HG02610 (cell line): ENCODE results near the gene RUFY1.
"Not testable (repeated sequence)": the region's sequence is repeated elsewhere in the genome, so short reads cannot be mapped to it uniquely, and the experiment has no call there.

Experiments used
- ATAC-seq: cut with Tn5 transposase; IDR thresholded peaks from one replicate; pipeline ENCODE4 v1.9.1; 2021; ENCODE audit warnings: mild to moderate bottlenecking, moderate library complexity; ENCODE audit not compliant: unreplicated experiment

RUFY1 gene, protein sequence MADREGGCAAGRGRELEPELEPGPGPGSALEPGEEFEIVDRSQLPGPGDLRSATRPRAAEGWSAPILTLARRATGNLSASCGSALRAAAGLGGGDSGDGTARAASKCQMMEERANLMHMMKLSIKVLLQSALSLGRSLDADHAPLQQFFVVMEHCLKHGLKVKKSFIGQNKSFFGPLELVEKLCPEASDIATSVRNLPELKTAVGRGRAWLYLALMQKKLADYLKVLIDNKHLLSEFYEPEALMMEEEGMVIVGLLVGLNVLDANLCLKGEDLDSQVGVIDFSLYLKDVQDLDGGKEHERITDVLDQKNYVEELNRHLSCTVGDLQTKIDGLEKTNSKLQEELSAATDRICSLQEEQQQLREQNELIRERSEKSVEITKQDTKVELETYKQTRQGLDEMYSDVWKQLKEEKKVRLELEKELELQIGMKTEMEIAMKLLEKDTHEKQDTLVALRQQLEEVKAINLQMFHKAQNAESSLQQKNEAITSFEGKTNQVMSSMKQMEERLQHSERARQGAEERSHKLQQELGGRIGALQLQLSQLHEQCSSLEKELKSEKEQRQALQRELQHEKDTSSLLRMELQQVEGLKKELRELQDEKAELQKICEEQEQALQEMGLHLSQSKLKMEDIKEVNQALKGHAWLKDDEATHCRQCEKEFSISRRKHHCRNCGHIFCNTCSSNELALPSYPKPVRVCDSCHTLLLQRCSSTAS

GRCh38 chr5:179550511-179551342, at the start of gene RUFY1:
Gene RUFY1, plus strand, starts transcription at chr5:179550554. Its CDS starts 16 bp downstream, at chr5:179550570.
- peak; percentile 79 for ATAC-seq

DNA sequence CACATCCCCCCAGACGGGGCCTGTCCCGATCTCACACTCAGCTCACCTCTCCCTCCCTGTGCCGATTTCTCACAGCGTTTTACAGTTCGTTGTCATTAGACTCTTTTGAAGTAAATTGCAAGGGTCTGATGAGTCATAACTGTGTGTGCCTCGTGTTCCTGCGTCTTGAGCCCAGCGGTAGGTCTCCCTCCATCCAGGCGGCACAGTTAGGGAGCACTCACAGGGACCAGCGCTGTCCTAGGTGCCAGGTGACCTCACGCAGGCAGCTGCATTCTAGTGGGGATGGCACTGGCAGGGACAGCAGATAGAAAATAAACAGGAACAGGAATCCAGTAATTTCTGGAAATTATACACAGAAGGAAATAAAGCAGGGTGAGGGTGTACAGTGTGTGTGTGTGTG, 48.4 kb upstream of the RUFY1 start:
- not testable (repeated sequence) for ATAC-seq

DNA sequence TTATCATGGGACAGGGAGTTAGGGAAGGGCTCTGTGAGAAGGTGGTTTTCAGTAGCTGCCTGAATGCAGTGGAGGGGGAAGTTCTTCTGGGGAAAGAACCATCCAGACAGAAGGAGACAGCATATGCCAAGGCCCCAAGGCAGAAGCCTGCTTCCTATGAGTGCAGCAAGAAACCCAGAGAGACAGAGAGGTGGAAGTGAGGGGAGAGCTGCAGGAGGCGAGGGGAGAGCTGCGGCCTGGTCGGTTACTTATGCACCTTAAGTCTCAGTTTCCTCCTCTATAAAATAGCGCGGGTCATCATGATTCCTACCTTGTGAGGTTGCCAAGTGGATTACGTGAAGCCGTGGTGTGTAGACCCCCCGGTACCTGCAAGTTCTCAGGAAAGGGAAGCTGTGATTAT, 47.9 kb upstream of the RUFY1 start:
- ATAC-seq = not testable (repeated sequence)

DNA sequence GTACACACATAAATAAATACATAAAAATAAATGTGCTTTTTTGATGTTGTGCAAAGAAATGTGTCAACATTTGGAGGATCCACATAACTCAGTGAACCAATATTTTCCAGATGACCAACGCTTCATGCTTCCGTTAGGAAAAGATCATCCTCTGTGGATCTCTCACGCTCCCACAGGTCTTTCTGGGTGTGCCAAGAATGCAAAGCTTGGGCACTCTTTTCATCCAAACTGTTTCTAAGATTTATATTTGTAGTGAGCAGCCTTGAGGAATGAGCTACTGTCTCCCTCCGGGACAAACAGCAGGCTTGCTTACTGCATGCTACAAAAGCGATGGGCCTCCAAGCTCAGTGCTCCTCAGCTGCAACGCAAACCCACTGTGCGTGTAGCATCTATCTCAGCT, 46.2 kb upstream of the RUFY1 start:
- ATAC-seq = no peak

GRCh38 chr5:179504600-179505396, 45.6 kb upstream of the RUFY1 start:
- ATAC-seq = no peak

GRCh38 chr5:179505636-179506261, 44.6 kb upstream of the RUFY1 start:
- ATAC-seq = no peak

- ATAC-seq = no peak
Measured at GRCh38 chr5:179509239-179509638, 41.1 kb upstream of the RUFY1 start.

DNA sequence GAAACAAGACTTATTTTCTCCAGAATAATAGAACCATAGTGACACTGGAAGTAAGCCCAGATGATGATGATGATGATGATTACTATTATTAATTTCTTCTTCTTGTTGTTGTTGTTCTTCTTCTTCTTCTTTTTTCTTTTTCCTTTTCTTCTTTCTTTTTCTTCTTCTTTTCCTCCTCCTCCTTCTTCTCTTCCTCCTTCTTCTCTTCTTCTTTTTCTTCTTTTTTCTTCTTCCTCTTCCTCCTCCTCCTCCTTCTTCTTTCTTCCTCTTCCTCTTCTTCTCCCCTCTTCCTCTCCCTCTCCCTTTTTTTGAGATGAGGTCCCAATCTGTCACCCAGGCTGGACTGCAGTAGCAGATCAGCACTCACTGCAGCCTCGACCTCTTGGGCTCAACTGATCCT, 40.5 kb upstream of the RUFY1 start:
- ATAC-seq = no peak

DNA sequence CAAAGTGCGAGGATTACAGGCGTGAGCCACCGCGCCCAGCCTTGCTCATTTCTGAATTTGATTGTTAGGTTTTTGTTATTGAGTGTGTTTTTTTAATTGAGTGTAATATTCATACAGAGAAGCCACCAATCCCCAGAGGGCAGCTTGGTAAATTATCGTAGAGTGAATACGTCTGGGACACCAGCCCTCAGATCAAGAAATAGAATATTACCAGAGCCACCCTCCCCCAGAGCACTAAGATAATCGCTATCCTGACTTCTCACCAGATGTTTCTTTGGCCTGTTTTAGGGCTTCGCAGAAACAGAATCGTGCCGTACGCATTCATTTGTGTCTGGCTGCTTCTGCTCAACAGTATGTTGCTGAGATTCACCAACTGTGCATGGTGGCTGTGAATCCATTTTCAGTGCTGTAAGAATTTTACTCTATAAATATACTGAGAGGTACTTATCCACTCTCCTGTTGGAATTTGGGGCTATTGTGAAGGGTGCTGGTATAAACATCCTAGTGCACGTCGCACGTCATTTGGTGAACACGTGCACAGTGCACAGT, 37.8 kb upstream of the RUFY1 start:
- ATAC-seq = no peak

- ATAC-seq = not testable (repeated sequence)
Measured at GRCh38 chr5:179515501-179515900, 34.9 kb upstream of the RUFY1 start.

DNA sequence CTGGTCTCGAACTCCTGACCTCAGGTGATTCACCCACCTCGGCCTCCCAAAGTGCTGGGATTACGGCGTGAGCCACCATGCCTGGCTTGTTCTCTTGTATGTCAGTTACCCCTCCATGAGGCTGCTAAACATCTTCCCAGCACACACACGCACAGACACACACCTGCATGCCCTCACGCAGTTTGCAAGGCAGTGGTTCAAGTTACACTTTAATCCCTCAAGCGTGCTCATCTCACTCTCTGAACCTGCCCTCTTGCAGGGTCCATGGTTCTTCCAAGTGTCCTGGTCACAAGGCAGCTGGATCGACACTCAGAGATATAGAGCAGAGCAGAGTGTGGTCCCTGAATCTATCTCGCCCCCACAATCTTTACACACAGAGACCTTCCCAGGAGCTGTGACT, 34.1 kb upstream of the RUFY1 start:
- ATAC-seq = no peak

GRCh38 chr5:179517746-179518145, 32.6 kb upstream of the RUFY1 start:
- ATAC-seq = not testable (repeated sequence)

GRCh38 chr5:179518369-179518768, 32.0 kb upstream of the RUFY1 start:
- not testable (repeated sequence) for ATAC-seq

DNA sequence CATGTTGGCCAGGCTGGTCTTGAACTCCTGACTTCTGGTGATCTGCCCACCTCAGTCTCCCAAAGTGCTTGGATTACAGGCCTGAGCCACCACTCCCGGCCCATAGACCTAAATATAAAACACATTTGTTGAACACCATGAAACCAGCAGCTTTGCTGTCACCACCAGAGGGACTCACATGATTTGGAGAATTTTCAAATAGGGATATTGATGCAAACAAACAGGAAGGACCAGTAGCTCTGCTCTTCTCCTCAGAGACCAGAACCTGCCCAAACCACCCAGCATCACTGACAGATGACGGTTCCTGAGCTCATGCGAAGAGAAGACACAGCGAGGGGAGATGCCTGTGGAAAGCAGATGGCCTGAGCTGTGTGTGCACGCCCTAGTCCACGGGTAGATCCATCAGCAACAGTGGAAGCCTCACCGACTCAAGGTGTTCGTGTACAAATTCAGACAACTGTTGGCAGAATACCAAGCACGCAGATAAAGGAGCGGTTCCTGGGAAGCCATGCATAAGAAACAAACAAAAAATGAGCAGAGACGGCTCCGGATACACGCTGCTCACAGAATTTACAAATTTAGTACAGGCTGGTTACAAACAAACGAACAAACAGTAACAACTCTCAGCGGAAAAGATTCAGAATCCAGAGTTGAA, 30.8 kb upstream of the RUFY1 start:
- ATAC-seq = not testable (repeated sequence)

DNA sequence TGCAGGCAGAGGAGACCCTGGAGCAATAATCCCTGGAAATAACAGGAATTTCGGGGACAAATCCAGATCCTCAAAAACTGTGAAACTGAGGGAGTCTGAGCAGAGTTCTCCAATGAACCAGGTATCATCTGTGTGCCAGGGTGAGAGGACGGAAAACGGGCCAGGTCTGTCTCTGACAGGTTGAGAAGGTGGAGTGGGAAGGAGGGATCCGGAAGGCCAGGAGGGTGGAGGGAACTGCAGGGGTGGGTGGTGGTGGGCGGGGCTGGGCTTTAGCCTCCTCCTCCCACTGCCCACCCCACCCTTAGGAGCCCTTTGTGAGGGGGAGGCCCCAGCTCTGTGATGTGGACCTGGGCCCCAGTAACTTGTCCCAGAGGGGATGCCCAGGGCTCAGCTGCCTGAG, 28.2 kb upstream of the RUFY1 start:
- not testable (repeated sequence) for ATAC-seq

DNA sequence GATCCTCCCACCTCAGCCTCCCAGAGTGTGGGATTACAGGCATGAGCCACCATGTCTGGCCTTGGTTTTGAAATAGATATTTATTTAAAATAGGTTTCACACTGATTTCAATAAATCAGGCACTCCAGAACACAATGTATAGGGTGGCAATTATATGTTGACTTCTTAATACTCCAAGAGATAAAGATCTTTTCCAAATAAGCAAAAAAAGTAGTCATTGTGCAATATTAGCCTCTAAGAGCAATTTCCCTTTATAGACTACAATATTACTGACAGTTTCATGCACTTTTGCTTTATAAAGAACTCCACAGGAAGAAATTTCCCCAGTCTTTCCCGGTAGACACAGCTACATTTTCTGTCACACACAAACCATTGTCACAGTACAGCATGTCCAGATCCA, 23.4 kb upstream of the RUFY1 start:
- ATAC-seq = no peak

DNA sequence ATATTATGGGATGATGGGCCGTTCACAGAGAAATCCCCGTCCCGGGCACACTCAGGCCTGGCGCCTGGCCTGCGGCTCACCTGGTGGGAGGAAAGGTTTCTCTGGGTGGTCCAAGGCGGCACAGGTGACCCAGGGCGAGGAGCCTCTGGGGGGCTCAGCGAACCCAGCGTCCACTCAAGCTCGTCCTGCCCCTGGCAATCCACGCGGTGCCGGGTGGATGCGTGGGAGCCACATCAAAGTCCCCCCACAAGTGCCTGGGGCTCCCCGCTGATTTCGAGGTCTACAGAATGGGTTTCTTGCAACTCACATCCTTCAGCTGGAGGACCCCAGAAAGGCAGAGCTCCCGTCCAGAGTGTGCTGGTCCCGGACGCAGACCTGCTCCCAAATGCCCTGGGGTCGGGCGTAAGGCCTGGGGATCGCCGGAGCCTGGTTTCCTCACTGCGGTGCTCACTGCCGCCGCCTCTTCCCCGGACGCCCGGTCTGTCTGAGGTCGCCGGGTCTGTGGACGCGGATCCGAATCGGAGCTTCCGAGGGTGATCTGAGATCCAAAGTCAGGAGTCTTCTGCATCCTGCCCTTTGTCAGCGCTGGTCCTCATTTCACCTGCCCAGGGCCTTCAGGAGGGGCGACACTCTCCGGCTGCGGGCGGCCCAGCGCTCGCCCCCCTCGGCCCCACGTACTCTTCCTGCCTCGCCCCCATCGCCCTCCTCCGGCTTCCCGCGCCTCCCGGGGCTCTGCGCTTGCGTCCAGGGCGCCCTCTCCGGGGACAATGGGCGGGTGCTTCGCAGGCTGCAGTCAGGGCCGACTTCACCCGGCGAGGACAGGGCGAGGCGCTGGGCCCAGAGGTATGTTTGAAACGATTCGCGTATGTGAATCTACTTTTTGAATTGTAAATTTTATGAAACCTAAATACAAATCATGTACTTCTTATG, 20.0 kb upstream of the RUFY1 start:
- peak; percentile 65 for ATAC-seq

DNA sequence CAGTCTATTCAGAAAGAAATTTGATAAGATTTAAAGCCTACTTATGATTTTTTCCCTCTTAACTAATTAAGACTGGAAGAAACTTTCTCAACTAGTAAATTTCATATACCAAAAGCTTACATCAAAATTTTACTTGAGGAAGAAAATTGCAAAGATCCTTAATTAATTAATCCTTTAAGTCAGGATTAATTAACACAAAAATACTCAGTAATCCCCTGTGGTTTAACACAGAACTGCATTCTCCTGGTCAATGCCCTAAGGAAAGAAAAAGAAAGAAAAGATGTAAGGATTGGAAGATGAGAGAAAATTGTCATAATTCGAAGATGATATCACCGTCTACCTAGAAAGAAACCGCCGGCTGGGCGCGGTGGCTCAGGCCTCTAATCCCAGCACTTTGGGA, 17.3 kb upstream of the RUFY1 start:
- ATAC-seq = no peak
